GM12878 (cell line): ENCODE results near the gene SP4. TPM values are rescaled to one million over a fixed set of nuclear protein-coding genes. Genes with fewer than 3 reads are reported as not detected.

Experiments used
- ATAC-seq: fragments of 200-7000 bp; cut with Tn5 transposase; 3 replicates; pipeline ENCODE4 v1.9.1; 2020; ENCODE audit warnings: mild to moderate bottlenecking, moderate library complexity
- BruUV-seq: library from RNA; stranded (reverse); fragments of 400-500 nt; replicated peaks from 2 replicates; lab custom pipeline; 2021; lab: Mats Ljungman, UMichigan
- CTCF ChIA-PET: fragments of 300-600 bp; sonication (Branson Sonifier 250); formaldehyde crosslinking; extraction: SDS; loops from one replicate; lab custom pipeline; 2021; ENCODE audit warnings: inconsistent platforms; lab: Yijun Ruan, JAX
- POLR2A ChIA-PET: fragments of 350-600 bp; formaldehyde crosslinking; extraction: SDS; loops from one replicate; lab custom pipeline; 2021; ENCODE audit warnings: inconsistent platforms; lab: Charles Lee
- RAD21 ChIA-PET: fragments of 300-600 bp; sonication (Branson Sonifier 250); formaldehyde crosslinking; loops from one replicate; lab custom pipeline; 2023; ENCODE audit warnings: antibody characterized with exemption; ENCODE audit not compliant: unreplicated experiment; lab: Charles Lee
- SMC1A ChIA-PET: fragments of 300-600 bp; sonication (Branson Sonifier 250); formaldehyde crosslinking; loops from one replicate; lab custom pipeline; 2023; ENCODE audit not compliant: unreplicated experiment, uncharacterized antibody; lab: Charles Lee
- DNase-seq: peaks from one replicate; pipeline ENCODE4 v3.0.0-alpha.2; 2011; ENCODE audit warnings: low read depth, low spot score
- FAIRE-seq: peaks from 3 replicates; lab custom pipeline; 2011; peaks lifted over from hg19 to GRCh38; lab: Jason Lieb, UNC
- H2AFZ ChIP-seq: 2 replicates; pipeline ENCODE4 v1.6.0; 2011; ENCODE audit warnings: low read depth, low read length, control low read depth; ENCODE audit not compliant: control insufficient read depth
- H3K27ac ChIP-seq: 2 replicates; pipeline ENCODE4 v1.5.1; 2011; ENCODE audit warnings: control low read depth; ENCODE audit not compliant: control insufficient read depth, insufficient read depth
- H3K27me3 ChIP-seq, 2 experiments: replicated peaks in 1 of 2; 2 replicates each; pipeline versions ENCODE4 v1.6.0 to v1.6.1; 2011; ENCODE audit warnings: low read length in 1 of 2; ENCODE audit not compliant: control insufficient read depth in 2 of 2, insufficient read depth in 2 of 2
- H3K36me3 ChIP-seq, 2 experiments: 2 replicates each; pipeline ENCODE4 v1.5.1; 2011; ENCODE audit warnings: low read length in 1 of 2; ENCODE audit not compliant: control insufficient read depth in 2 of 2, insufficient read depth in 2 of 2
- H3K4me1 ChIP-seq: 2 replicates; pipeline ENCODE4 v1.6.1; 2011; ENCODE audit warnings: mild to moderate bottlenecking, low read length, moderate library complexity, mixed read lengths; ENCODE audit not compliant: control insufficient read depth, insufficient read depth
- H3K4me2 ChIP-seq: 2 replicates; pipeline ENCODE4 v1.6.0; 2011; ENCODE audit warnings: control low read depth; ENCODE audit not compliant: control insufficient read depth, insufficient read depth
- H3K4me3 ChIP-seq: fragments of 200-600 bp; sonication (generic); 2 replicates; pipeline ENCODE4 v1.5.1; 2016
- H3K79me2 ChIP-seq: 2 replicates; pipeline ENCODE4 v1.6.0; 2011; ENCODE audit warnings: low read length; ENCODE audit not compliant: control insufficient read depth, insufficient read depth
- H3K9ac ChIP-seq: 2 replicates; pipeline ENCODE4 v1.8.0; 2011; ENCODE audit warnings: low read length, control low read depth, mixed read lengths; ENCODE audit not compliant: control insufficient read depth, insufficient read depth
- H3K9me3 ChIP-seq: replicated peaks from 3 replicates; pipeline ENCODE4 v1.5.1; 2011; ENCODE audit warnings: mild to moderate bottlenecking, low read length; ENCODE audit not compliant: control insufficient read depth, insufficient read depth
- H4K20me1 ChIP-seq: 2 replicates; pipeline ENCODE4 v1.6.0; 2011; ENCODE audit not compliant: control insufficient read depth, insufficient read depth
- BHLHE40 ChIP-seq, 2 experiments: fragments of 450-650 bp in 1 of 2; IDR thresholded peaks; 2 replicates each; pipeline ENCODE4 v1.6.1; 2011 to 2017; ENCODE audit warnings: low read depth in 2 of 2, borderline replicate concordance in 1 of 2, improper control_type of control experiment in 1 of 2, low read length in 1 of 2, mild to moderate bottlenecking in 1 of 2
- CBX3 ChIP-seq: fragments of 200-600 bp; sonication (generic); IDR thresholded peaks from 2 replicates; pipeline ENCODE4 v1.6.1; 2016; ENCODE audit warnings: low read depth, borderline replicate concordance
- ETV6 ChIP-seq, 2 experiments: fragments of 450-650 bp in 1 of 2; IDR thresholded peaks in 1 of 2; conservative IDR thresholded peaks in 1 of 2; 2 replicates each; pipeline ENCODE4 v1.6.1; 2014; ENCODE audit warnings: antibody characterized with exemption in 1 of 2, borderline replicate concordance in 1 of 2, low read depth in 1 of 2, mild to moderate bottlenecking in 1 of 2, moderate library complexity in 1 of 2
- FOXM1 ChIP-seq: IDR thresholded peaks from 2 replicates; pipeline ENCODE4 v1.6.1; 2012; ENCODE audit warnings: low read depth, mild to moderate bottlenecking, inconsistent platforms, low read length, moderate library complexity
- IKZF1 ChIP-seq: fragments of 450-650 bp; conservative IDR thresholded peaks from 2 replicates; pipeline ENCODE4 v1.6.1; 2017; ENCODE audit warnings: antibody characterized with exemption, mild to moderate bottlenecking
- NR2C2 ChIP-seq: IDR thresholded peaks from 2 replicates; pipeline ENCODE4 v1.6.1; 2011; ENCODE audit warnings: borderline replicate concordance, low read depth; ENCODE audit not compliant: control insufficient read depth, insufficient read length
- SIN3A ChIP-seq: IDR thresholded peaks from 2 replicates; pipeline ENCODE4 v1.6.1; 2012; ENCODE audit warnings: low read depth, low read length, improper control_type of control experiment
- SMAD1 ChIP-seq: fragments of 450-650 bp; IDR thresholded peaks from 2 replicates; pipeline ENCODE4 v1.6.1; 2018; ENCODE audit warnings: mild to moderate bottlenecking, low read depth; ENCODE audit not compliant: partially characterized antibody
- SMC3 ChIP-seq: IDR thresholded peaks from 2 replicates; pipeline ENCODE4 v1.6.1; 2011; ENCODE audit warnings: low read length, improper control_type of control experiment, borderline replicate concordance
- SRF ChIP-seq, 2 experiments: IDR thresholded peaks; 2 replicates each; pipeline ENCODE4 v1.6.1; 2011; ENCODE audit warnings: low read depth in 2 of 2, low read length in 2 of 2, mild to moderate bottlenecking in 1 of 2, moderate library complexity in 1 of 2
- ZNF24 ChIP-seq: fragments of 450-650 bp; IDR thresholded peaks from 2 replicates; pipeline ENCODE4 v1.6.1; 2017; ENCODE audit warnings: antibody characterized with exemption, mild to moderate bottlenecking
- in situ Hi-C: fragments of 300-500 bp; cut with MboI; formaldehyde crosslinking; loops from 9 replicates; pipeline ENCODE4 v1.14.3; 2018; ENCODE audit warnings: mixed read lengths
- intact Hi-C: fragments of 100-400 bp; cut with micrococcal nuclease; formaldehyde crosslinking; loops from one replicate; pipeline ENCODE4 v1.14.2; 2022; ENCODE audit not compliant: unreplicated experiment
- polyA plus RNA-seq, 11 experiments: library from polyadenylated mRNA; depleted of rRNA in 4 of 11; unstranded in 6 of 11; stranded (reverse) in 5 of 11; fragments of >200 nt; fragmentation: Nextera tagmentation in 4 of 11; fragmentation: Illumina TruSeq in 1 of 11; extraction: Ambion mirVana in 4 of 11; extraction: Trizol in 1 of 11; gene quantifications; 1 replicate in 1 of 11; 2 replicates in 10 of 11; pipeline versions ENCODE4 v1.2.1 to v1.2.3, GENCODE V29; 2011 to 2016; ENCODE audit warnings: inconsistent platforms in 2 of 11, missing spikeins in 2 of 11, low read depth in 1 of 11
- total RNA-seq, 4 experiments: library from RNA; depleted of rRNA in 3 of 4; stranded (reverse); fragments of >200 nt in 3 of 4; fragmentation: Illumina TruSeq in 1 of 4; extraction: Trizol in 1 of 4; gene quantifications; 2 replicates each; pipeline versions ENCODE4 v1.2.1 to v1.2.3, GENCODE V29; 2013 to 2021
- TF ChIP-seq, protein P1 (sequence below): fragments of 450-650 bp; IDR thresholded peaks from 2 replicates; pipeline ENCODE4 v1.6.1; 2014; ENCODE audit warnings: mild to moderate bottlenecking
- TF ChIP-seq, protein P2 (sequence below), 3 experiments: IDR thresholded peaks in 2 of 3; conservative IDR thresholded peaks in 1 of 3; 2 replicates each; pipeline ENCODE4 v1.5.1; 2011; ENCODE audit warnings: low read depth in 3 of 3, low read length in 3 of 3, mild to moderate bottlenecking in 3 of 3, control low read depth in 2 of 3, moderate library complexity in 2 of 3, inconsistent platforms in 1 of 3, mixed read lengths in 1 of 3; ENCODE audit not compliant: control insufficient read depth in 2 of 3, insufficient read depth in 1 of 3; ENCODE audit errors: extremely low read depth in 1 of 3
- TF ChIP-seq, protein P3 (sequence below): IDR thresholded peaks from 2 replicates; pipeline ENCODE4 v1.6.1; 2012; ENCODE audit warnings: low read depth, low read length, improper control_type of control experiment

Gene SP4
- total and polyA plus RNA-seq, 10 of the 15 experiments (the other 5 are each of a cell fraction or from before 2014, with no cell fraction given): 6.2 to 32.4 (median 16.1) TPM

DNA sequence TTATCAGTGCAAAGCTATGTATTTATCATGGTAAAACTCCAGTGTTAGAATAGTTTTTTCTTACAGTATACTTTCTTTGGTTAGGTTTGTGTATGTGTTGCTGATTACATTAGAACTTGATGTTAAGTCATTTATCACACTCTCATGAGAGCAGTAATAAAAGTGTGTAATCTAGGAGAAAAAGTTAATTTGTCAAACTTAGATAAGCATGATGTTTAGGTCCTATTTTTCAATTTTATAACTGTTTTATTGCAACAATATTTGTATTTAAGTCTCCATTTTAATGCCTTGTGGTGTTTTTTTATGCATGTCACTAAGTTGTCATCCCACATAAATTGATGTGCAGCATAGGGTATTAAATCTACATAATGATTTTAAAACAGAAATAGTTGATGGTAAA is 86.2 kb downstream of the SP4 start:
- no TSS peak for BruUV-seq
- CTCF ChIA-PET: interaction anchor here (1.0 to 1.5 kb wide), 2 partner anchors 10 to 14 kb away, joined by 3 read pairs; no protein-coding TSS in a partner anchor
- H4K20me1 ChIP-seq: no peaks in the 10 kb centered on the region
- peaks cover 0 to 4% of the 10 kb centered on the region in 2 experiments; a peak in 2 of 4 replicates for H3K36me3 ChIP-seq
- H3K79me2 ChIP-seq: no peaks in the 10 kb centered on the region
- no peak for DNase-seq
- H3K27ac ChIP-seq: no peak overlapping the region
- no peaks in the 10 kb centered on the region for H3K4me1 ChIP-seq
- TF ChIP-seq SMAD1 (no peak), IKZF1 (no peak), ZNF24 (no peak), BHLHE40 (IDR thresholded peaks at IDR 0.05; ENCODE audit: borderline replicate concordance in 1 of 2, low read depth in 2 of 2, low read length in 1 of 2) (no peak), NR2C2 (no peak), SIN3A (no peak), ETV6 (conservative IDR thresholded peaks at IDR 0.05 in 1 of 2, IDR thresholded peaks at IDR 0.05 in 1 of 2; ENCODE audit: borderline replicate concordance in 1 of 2, low read depth in 1 of 2) (no peak), CBX3 (no peak), FOXM1 (no peak), SRF (IDR thresholded peaks at IDR 0.05; ENCODE audit: low read depth in 2 of 2, low read length in 2 of 2) (no peak), SMC3 (no peak)
- TF ChIP-seq, protein P1, sequence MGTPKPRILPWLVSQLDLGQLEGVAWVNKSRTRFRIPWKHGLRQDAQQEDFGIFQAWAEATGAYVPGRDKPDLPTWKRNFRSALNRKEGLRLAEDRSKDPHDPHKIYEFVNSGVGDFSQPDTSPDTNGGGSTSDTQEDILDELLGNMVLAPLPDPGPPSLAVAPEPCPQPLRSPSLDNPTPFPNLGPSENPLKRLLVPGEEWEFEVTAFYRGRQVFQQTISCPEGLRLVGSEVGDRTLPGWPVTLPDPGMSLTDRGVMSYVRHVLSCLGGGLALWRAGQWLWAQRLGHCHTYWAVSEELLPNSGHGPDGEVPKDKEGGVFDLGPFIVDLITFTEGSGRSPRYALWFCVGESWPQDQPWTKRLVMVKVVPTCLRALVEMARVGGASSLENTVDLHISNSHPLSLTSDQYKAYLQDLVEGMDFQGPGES: no peak
- TF ChIP-seq, protein P2, sequence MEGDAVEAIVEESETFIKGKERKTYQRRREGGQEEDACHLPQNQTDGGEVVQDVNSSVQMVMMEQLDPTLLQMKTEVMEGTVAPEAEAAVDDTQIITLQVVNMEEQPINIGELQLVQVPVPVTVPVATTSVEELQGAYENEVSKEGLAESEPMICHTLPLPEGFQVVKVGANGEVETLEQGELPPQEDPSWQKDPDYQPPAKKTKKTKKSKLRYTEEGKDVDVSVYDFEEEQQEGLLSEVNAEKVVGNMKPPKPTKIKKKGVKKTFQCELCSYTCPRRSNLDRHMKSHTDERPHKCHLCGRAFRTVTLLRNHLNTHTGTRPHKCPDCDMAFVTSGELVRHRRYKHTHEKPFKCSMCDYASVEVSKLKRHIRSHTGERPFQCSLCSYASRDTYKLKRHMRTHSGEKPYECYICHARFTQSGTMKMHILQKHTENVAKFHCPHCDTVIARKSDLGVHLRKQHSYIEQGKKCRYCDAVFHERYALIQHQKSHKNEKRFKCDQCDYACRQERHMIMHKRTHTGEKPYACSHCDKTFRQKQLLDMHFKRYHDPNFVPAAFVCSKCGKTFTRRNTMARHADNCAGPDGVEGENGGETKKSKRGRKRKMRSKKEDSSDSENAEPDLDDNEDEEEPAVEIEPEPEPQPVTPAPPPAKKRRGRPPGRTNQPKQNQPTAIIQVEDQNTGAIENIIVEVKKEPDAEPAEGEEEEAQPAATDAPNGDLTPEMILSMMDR (IDR thresholded peaks at IDR 0.05 in 2 of 3, conservative IDR thresholded peaks at IDR 0.05 in 1 of 3; ENCODE audit: control insufficient read depth in 2 of 3, extremely low read depth in 1 of 3, insufficient read depth in 1 of 3, low read depth in 3 of 3, low read length in 3 of 3): no peak
- TF ChIP-seq, protein P3, sequence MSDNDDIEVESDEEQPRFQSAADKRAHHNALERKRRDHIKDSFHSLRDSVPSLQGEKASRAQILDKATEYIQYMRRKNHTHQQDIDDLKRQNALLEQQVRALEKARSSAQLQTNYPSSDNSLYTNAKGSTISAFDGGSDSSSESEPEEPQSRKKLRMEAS: no peak
- no peak overlapping the region for H3K4me2 ChIP-seq
- no peaks in the 10 kb centered on the region for H3K27me3 ChIP-seq
- no peak for ATAC-seq
- FAIRE-seq: no peak
- intact Hi-C loops: no loop called here
- H3K9me3 ChIP-seq: no peaks in the 10 kb centered on the region; the same call in 1 of the 3 replicates
- no peak overlapping the region for H3K4me3 ChIP-seq
- in situ Hi-C loops: no loop called here
- no peak overlapping the region for H2AFZ ChIP-seq
- POLR2A ChIA-PET: no interaction called here
- RAD21 ChIA-PET: no interaction called here
- no peak overlapping the region for H3K9ac ChIP-seq
- SMC1A ChIA-PET: interaction anchor here (0.6 to 1.0 kb wide), 2 partner anchors 12 to 79 kb away, joined by 3 to 4 read pairs; no protein-coding TSS in a partner anchor
